Right lobe of liver (tissue), 6 donors: ENCODE data around the gene COL6A5. TPM values are rescaled to one million over a fixed set of nuclear protein-coding genes. Genes with fewer than 3 reads are reported as not detected.

Source experiments
- ATAC-seq, 4 donors: fragments of 200-7000 bp; cut with Tn5 transposase; one replicate each; pipeline ENCODE4 v1.9.1; 2020; ENCODE audit warnings: mild to moderate bottlenecking in 4 of 4, moderate library complexity in 4 of 4
- DNase-seq, 3 donors: peaks; one replicate each; pipeline ENCODE4 v3.0.0-alpha.2; 2020
- H3K27ac ChIP-seq, 3 donors: fragments of 200-600 bp; one replicate each; pipeline ENCODE4 v1.8.0; 2022
- H3K27me3 ChIP-seq, 2 donors: fragments of 200-600 bp; one replicate each; pipeline ENCODE4 v1.8.0; 2022
- H3K36me3 ChIP-seq, 4 donors: fragments of 200-600 bp; sonication (generic) in 1 of 4; one replicate each; pipeline versions ENCODE4 v1.5.1 to v1.8.0; 2017 to 2022; ENCODE audit warnings: control low read depth in 1 of 4
- H3K4me1 ChIP-seq, 4 donors: fragments of 200-600 bp; sonication (generic) in 1 of 4; one replicate each; pipeline versions ENCODE4 v1.5.1 to v1.8.0; 2017 to 2022; ENCODE audit warnings: control low read depth in 1 of 4
- H3K4me3 ChIP-seq, 3 donors: fragments of 200-600 bp; one replicate each; pipeline ENCODE4 v1.8.0; 2022
- H3K9me3 ChIP-seq, 4 donors: fragments of 200-600 bp; sonication (generic) in 1 of 4; one replicate each; pipeline versions ENCODE4 v1.5.1 to v1.8.0; 2017 to 2022; ENCODE audit warnings: control low read depth in 1 of 4
- CTCF ChIP-seq, 4 donors: fragments of 200-600 bp in 3 of 4; fragments of 450-650 bp in 1 of 4; IDR thresholded peaks; one replicate each; pipeline versions ENCODE4 v1.5.1 to v1.8.0; 2016 to 2022; ENCODE audit warnings: antibody characterized with exemption in 4 of 4, mild to moderate bottlenecking in 2 of 4
- POLR2A ChIP-seq: fragments of 450-650 bp; IDR thresholded peaks from one replicate; pipeline ENCODE4 v1.6.1; 2017; ENCODE audit warnings: antibody characterized with exemption, mild to moderate bottlenecking
- WGBS: methylation state at CpG from one replicate; pipeline ENCODE4 v1.1.6; 2018; ENCODE audit warnings: low coverage, low lambda C conversion rate; ENCODE audit not compliant: insufficient coverage; ENCODE audit errors: missing lambda C conversion rate; 5-methylcytosine and 5-hydroxymethylcytosine counted together
- intact Hi-C, 2 donors: fragments of 100-400 bp; cut with DNase I; formaldehyde crosslinking; loops; one replicate each; pipeline versions ENCODE4 v1.11.2 to v1.14.1; 2022
- total RNA-seq, 6 experiments: library from RNA; depleted of rRNA in 2 of 6; stranded (reverse); fragments of >200 nt in 2 of 6; fragmentation: NEBNext Ultra II Directional in 3 of 6; extraction: Animal tissue kit (Norgen Biotek cat#: 25700) in 3 of 6; gene quantifications; one replicate each; pipeline versions ENCODE4 v1.1.0 to v1.2.4, GENCODE V29; 2016 to 2023
- donor health status: DM: no; HTN: yes; CAD: no.
- donor health status: DM: no; HTN: no; CAD: no.
- donor health status: DM: no; HTN: no; CAD: no.
- donor health status: DM: no; HTN: yes; CAD: no.
- donor health status: DM: no; HTN: yes; CAD: no.

COL6A5 gene
- total RNA-seq, 6 experiments from 2014 or later: not detected

- no peaks in the 10 kb centered on the region for H3K27me3 ChIP-seq
- ATAC-seq (no peak), DNase-seq (no peak)
- no peak overlapping the region for H3K27ac ChIP-seq
- TF ChIP-seq POLR2A (no peak), CTCF (IDR thresholded peaks at IDR 0.05) (no peak)
- 56% methylated on average over 2 of the region's 2 CpGs for WGBS
- no peak overlapping the region for H3K4me3 ChIP-seq
- intact Hi-C loops: no loop called here
- H3K36me3 ChIP-seq: no peaks in the 10 kb centered on the region
- H3K9me3 ChIP-seq: no peaks in the 10 kb centered on the region
- no peaks in the 10 kb centered on the region for H3K4me1 ChIP-seq
Observed at GRCh38 chr3:130420466-130420865, 75.0 kb downstream of the COL6A5 start.

- intact Hi-C loops: no loop called here
- ATAC-seq: no peak
- Histone ChIP-seq H3K4me1 (no peaks in the 10 kb centered on the region), H3K27ac (no peak overlapping the region), H3K36me3 (no peaks in the 10 kb centered on the region), H3K27me3 (no peaks in the 10 kb centered on the region), H3K4me3 (no peak overlapping the region), H3K9me3 (no peaks in the 10 kb centered on the region)
- 74% methylated on average over 4 of the region's 4 CpGs for WGBS
- no peak for DNase-seq
- TF ChIP-seq POLR2A (no peak), CTCF (IDR thresholded peaks at IDR 0.05) (no peak)
Observed at GRCh38 chr3:130423064-130423463, 77.6 kb downstream of the COL6A5 start.

DNA sequence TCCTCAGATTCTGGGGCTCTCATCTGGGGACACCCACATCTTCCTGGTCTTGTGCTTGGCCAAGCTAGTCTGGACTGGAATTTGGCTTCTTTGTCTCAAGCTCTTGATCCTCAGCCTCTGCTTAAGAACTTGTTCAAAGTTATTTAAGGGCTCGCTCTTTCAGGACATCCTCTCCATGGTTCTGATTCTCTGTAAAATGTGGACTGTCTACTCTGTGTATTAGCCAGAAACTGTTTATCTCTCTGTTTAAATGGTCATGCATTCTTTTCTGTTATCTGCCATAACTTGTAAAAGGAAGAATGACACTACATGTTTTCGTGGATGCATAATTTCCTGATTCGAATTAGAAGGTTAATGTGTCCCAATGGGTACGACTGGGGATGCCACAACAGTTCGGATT lies 79.4 kb downstream of the COL6A5 start:
- WGBS: 50% methylated on average over 5 of the region's 5 CpGs
- no peak for DNase-seq
- intact Hi-C loops: no loop called here
- TF ChIP-seq POLR2A (no peak), CTCF (IDR thresholded peaks at IDR 0.05) (no peak)
- Histone ChIP-seq H3K27me3 (no peaks in the 10 kb centered on the region), H3K4me1 (no peaks in the 10 kb centered on the region), H3K4me3 (no peak overlapping the region), H3K36me3 (no peaks in the 10 kb centered on the region), H3K27ac (no peak overlapping the region), H3K9me3 (no peaks in the 10 kb centered on the region)
- no peak for ATAC-seq

DNA sequence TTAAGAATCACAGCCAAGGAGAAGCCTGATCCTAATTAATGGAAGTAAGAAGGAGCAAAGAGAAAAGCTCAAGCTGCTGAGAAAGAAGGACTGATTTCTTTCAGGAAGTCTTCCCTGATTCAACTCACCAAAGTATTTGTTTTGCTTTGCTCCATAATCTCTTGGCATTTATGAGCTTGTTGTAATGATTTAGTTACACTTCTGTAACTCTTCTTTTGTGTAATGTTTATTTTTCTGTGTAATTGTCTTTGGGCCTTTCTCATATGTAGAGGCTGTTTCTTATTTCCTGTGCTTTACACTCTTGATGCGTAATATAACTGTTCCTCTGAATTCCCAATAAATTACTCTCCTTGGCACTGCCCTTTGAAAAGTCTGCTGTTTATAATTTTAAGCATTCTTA lies 80.0 kb downstream of the COL6A5 start:
- TF ChIP-seq POLR2A (no peak), CTCF (IDR thresholded peaks at IDR 0.05) (no peak)
- ATAC-seq: no peak

GRCh38 chr3:130426206-130426605 lies 80.7 kb downstream of the COL6A5 start:
- no peaks in the 10 kb centered on the region for H3K9me3 ChIP-seq
- no peaks in the 10 kb centered on the region for H3K36me3 ChIP-seq
- DNase-seq: no peak
- ATAC-seq: no peak
- H3K27me3 ChIP-seq: no peaks in the 10 kb centered on the region
- intact Hi-C loops: no loop called here
- TF ChIP-seq POLR2A (no peak), CTCF (IDR thresholded peaks at IDR 0.05) (no peak)
- no peak overlapping the region for H3K27ac ChIP-seq
- no peaks in the 10 kb centered on the region for H3K4me1 ChIP-seq
- H3K4me3 ChIP-seq: no peak overlapping the region
- WGBS: 59% methylated on average over 5 of the region's 5 CpGs

More for the DNA sequence above, 80.0 kb downstream of the COL6A5 start:
- no peaks in the 10 kb centered on the region for H3K36me3 ChIP-seq
- H3K9me3 ChIP-seq: no peaks in the 10 kb centered on the region
- H3K4me1 ChIP-seq: no peaks in the 10 kb centered on the region
- no peak overlapping the region for H3K4me3 ChIP-seq
- H3K27me3 ChIP-seq: no peaks in the 10 kb centered on the region
- WGBS: 50% methylated on average over 1 of the region's 1 CpG
- H3K27ac ChIP-seq: no peak overlapping the region
- intact Hi-C loops: no loop called here
- DNase-seq: no peak
